ENCODE results near the gene IKBKE. TPM values are rescaled to one million over a fixed set of nuclear protein-coding genes. Genes with fewer than 3 reads are reported as not detected.

Gene IKBKE
- total RNA-seq, 2 donors from 2014 or later = 5.0 to 8.5 TPM

DNA sequence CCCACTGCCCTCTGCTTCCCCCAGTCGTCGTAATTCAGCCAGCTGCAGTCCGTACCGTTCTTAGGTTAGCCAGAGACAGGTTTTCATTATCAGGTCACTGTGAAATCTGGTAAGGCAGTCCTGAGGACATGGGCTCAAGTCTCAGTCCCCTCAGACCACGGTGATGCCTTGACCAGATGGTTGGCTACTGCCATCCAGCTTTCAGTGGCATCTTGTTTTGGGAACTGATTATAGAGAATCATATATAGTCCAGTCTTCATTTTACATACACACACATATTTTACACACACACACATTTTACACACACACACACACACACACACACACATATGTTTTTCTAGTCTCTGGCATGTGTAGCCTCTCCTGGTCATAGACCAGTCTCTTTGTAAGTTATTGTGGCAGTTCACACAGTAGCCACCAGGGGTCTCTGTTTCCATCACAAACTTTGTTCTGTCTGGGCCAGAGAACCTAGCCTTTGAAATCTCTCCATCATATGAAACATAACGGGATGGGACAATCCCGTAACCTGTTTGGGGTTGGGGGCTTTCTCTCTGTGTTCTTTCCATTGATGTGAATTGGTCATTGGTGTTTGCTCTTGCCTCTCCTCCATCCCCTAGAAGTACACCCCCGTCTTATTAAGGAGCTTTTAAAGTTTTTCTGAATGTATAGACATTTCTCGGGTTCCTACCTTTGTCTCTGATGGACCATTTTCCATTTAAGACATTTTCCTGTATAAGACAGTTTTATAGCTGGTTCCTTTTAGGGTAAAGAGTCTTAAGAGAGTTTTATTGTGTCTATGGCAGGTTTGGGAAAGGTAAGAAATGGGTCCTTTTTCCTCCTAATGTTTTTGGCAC is 8.4 kb upstream of the IKBKE start:
- H3K9me3 ChIP-seq (ENCODE audit: control insufficient read depth, low read length) = no peaks in the 10 kb centered on the region
- 80 to 83% methylated on average over 5 to 9 of the region's 9 CpGs for WGBS, 2 experiments (ENCODE audit: insufficient coverage in 1 of 2, insufficient read length in 1 of 2)
- H3K27me3 ChIP-seq (ENCODE audit: control insufficient read depth, insufficient read depth, low read length, poor library complexity, severe bottlenecking) = no peaks in the 10 kb centered on the region
- Mint-ChIP-seq H3K36me3 (ENCODE audit: low read depth) (peaks cover 57% of the 10 kb centered on the region), H3K4me1 (peaks cover 2% of the 10 kb centered on the region), H3K9me3 (no peaks in the 10 kb centered on the region), H3K4me3 (no peak overlapping the region), H3K27me3 (ENCODE audit: insufficient read depth) (peaks cover 7% of the 10 kb centered on the region), H3K27ac (no peak overlapping the region)
- H3K9ac ChIP-seq (ENCODE audit: extremely low read depth, low read length, poor library complexity, severe bottlenecking) = no peak overlapping the region
- H3K4me3 ChIP-seq (ENCODE audit: low read length) = no peak overlapping the region
- TF ChIP-seq, protein P1, sequence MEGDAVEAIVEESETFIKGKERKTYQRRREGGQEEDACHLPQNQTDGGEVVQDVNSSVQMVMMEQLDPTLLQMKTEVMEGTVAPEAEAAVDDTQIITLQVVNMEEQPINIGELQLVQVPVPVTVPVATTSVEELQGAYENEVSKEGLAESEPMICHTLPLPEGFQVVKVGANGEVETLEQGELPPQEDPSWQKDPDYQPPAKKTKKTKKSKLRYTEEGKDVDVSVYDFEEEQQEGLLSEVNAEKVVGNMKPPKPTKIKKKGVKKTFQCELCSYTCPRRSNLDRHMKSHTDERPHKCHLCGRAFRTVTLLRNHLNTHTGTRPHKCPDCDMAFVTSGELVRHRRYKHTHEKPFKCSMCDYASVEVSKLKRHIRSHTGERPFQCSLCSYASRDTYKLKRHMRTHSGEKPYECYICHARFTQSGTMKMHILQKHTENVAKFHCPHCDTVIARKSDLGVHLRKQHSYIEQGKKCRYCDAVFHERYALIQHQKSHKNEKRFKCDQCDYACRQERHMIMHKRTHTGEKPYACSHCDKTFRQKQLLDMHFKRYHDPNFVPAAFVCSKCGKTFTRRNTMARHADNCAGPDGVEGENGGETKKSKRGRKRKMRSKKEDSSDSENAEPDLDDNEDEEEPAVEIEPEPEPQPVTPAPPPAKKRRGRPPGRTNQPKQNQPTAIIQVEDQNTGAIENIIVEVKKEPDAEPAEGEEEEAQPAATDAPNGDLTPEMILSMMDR (conservative IDR thresholded peaks at IDR 0.05) = peak; percentile 84
- no peak overlapping the region for H3K27ac ChIP-seq (ENCODE audit: low read depth, low read length)
- DNase-seq = peak; percentile 92
- peaks cover 69% of the 10 kb centered on the region for H3K36me3 ChIP-seq (ENCODE audit: control insufficient read depth, insufficient read depth, low read length)
- no peaks in the 10 kb centered on the region for H3K4me1 ChIP-seq (ENCODE audit: control insufficient read depth, insufficient read depth, low read length)

DNA sequence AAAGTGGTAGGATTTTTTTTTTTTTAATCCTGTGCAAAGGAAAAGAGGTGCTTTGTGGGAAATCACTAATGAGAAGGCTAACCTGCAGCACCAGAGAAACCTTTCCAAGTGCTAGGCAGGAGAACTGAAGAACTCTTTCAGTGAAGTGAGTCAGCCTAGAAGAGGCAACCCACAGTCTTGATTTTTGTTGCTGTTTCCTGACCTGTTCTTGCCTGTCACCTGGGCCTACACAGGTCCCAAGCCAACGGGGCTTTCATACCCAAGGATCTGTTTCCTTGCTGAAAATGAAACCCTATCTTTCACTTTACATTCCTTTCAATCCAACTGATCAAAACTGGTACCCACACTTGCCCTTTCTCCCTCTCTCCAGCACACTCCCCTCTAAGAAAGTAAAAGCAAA is 7.1 kb upstream of the IKBKE start:
- no peaks in the 10 kb centered on the region for H3K4me1 ChIP-seq (ENCODE audit: control insufficient read depth, insufficient read depth, low read length)
- H3K27me3 Mint-ChIP-seq (ENCODE audit: insufficient read depth) = peaks cover 19% of the 10 kb centered on the region
- no peak overlapping the region for H3K9ac ChIP-seq (ENCODE audit: extremely low read depth, low read length, poor library complexity, severe bottlenecking)
- H3K4me3 Mint-ChIP-seq = no peak overlapping the region
- no peaks in the 10 kb centered on the region for H3K9me3 Mint-ChIP-seq
- H3K27ac Mint-ChIP-seq = no peak overlapping the region
- peaks cover 49% of the 10 kb centered on the region for H3K36me3 Mint-ChIP-seq (ENCODE audit: low read depth)
- H3K4me1 Mint-ChIP-seq = peaks cover 5% of the 10 kb centered on the region
- peaks cover 60% of the 10 kb centered on the region for H3K36me3 ChIP-seq (ENCODE audit: control insufficient read depth, insufficient read depth, low read length)
- TF ChIP-seq, protein P1 (conservative IDR thresholded peaks at IDR 0.05) = no peak
- WGBS, 2 experiments (ENCODE audit: insufficient coverage in 1 of 2, insufficient read length in 1 of 2) = 97% methylated on average over 1 of the region's 1 CpG; no CpG with 5 or more reads in 1 of the 2 experiments
- no peak for DNase-seq
- H3K27ac ChIP-seq (ENCODE audit: low read depth, low read length) = no peak overlapping the region
- no peak overlapping the region for H3K4me3 ChIP-seq (ENCODE audit: low read length)
- no peaks in the 10 kb centered on the region for H3K27me3 ChIP-seq (ENCODE audit: control insufficient read depth, insufficient read depth, low read length, poor library complexity, severe bottlenecking)
- no peaks in the 10 kb centered on the region for H3K9me3 ChIP-seq (ENCODE audit: control insufficient read depth, low read length)

DNA sequence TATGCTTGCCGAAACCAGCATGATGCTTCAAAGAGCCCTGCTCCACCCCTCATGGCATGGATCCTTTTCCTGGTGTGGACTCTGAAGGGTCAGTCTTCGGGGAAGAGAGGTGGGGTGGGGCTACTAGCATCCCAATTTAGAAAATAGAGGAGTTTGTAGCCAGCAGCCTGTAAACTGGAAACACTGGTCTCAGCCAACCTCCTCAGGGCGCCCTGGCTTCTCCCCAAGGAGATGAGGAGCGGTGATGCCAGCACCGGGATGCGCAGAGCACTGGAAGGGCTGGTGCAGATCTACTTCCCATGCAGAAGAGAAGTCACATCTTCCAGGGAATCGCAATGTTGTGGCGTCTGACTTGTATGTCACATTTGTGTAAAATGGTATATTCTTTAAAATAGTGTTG is 6.4 kb upstream of the IKBKE start:
- Histone ChIP-seq H3K4me3 (ENCODE audit: low read length) (no peak overlapping the region), H3K9ac (ENCODE audit: extremely low read depth, low read length, poor library complexity, severe bottlenecking) (no peak overlapping the region), H3K36me3 (ENCODE audit: control insufficient read depth, insufficient read depth, low read length) (peaks cover 52% of the 10 kb centered on the region), H3K27me3 (ENCODE audit: control insufficient read depth, insufficient read depth, low read length, poor library complexity, severe bottlenecking) (no peaks in the 10 kb centered on the region), H3K27ac (ENCODE audit: low read depth, low read length) (no peak overlapping the region), H3K4me1 (ENCODE audit: control insufficient read depth, insufficient read depth, low read length) (no peaks in the 10 kb centered on the region), H3K9me3 (ENCODE audit: control insufficient read depth, low read length) (no peaks in the 10 kb centered on the region)
- 96 to 97% methylated on average over 8 of the region's 8 CpGs for WGBS, 2 experiments (ENCODE audit: insufficient coverage in 1 of 2, insufficient read length in 1 of 2)
- H3K9me3 Mint-ChIP-seq = no peaks in the 10 kb centered on the region
- TF ChIP-seq, protein P1 (conservative IDR thresholded peaks at IDR 0.05) = no peak
- H3K36me3 Mint-ChIP-seq (ENCODE audit: low read depth) = peaks cover 41% of the 10 kb centered on the region
- peaks cover 21% of the 10 kb centered on the region for H3K27me3 Mint-ChIP-seq (ENCODE audit: insufficient read depth)
- no peak overlapping the region for H3K27ac Mint-ChIP-seq
- no peak overlapping the region for H3K4me3 Mint-ChIP-seq
- H3K4me1 Mint-ChIP-seq = peaks cover 5% of the 10 kb centered on the region
- DNase-seq = no peak
